ENCODE measurements around the gene CFAP74. TPM values are rescaled to one million over a fixed set of nuclear protein-coding genes. Genes with fewer than 3 reads are reported as not detected.

The CFAP74 gene
- total and polyA plus RNA-seq, 2 of the 13 experiments (the other 11 are each of a cell fraction or from before 2014, with no cell fraction given): 0.27 to 0.62 TPM

DNA sequence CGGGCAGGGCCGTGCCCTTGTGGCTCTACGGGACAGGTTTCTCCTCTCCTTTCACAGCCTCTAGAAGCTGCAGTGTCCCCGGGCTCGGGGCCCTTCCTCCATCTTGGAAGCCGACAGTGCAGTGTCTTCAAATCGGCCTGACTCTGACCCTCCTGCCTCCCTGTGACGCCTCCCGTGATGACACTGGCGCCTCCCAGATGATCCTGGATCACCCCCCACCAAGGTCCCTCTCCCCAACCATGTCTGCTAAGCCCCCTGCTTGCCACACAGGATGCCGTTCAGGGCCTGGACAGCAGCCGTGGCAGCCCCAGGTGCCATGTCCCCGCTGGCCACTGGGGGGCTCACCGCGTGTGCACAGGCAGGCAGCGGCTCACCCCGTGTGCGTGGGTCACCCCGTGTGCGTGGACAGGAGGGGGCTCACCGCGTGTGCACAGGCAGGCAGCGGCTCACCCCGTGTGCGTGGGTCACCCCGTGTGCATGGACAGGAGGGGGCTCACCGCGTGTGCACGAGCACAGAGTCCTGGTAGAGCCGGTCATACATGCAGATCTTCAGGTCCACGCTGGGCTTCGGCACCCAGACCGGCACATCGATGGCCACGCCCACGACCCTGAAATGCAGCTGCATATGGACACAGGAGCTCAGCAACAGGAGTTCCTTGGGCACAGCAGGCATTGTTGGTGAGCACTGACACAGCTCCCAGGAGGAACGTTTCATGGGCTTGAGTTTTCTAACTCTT, 59.6 kb downstream of the CFAP74 start (continued):
- TF ChIP-seq, protein P1, sequence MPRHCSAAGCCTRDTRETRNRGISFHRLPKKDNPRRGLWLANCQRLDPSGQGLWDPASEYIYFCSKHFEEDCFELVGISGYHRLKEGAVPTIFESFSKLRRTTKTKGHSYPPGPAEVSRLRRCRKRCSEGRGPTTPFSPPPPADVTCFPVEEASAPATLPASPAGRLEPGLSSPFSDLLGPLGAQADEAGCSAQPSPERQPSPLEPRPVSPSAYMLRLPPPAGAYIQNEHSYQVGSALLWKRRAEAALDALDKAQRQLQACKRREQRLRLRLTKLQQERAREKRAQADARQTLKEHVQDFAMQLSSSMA (CRISPR knock-in tag; IDR thresholded peaks at IDR 0.05): no peak
- TF ChIP-seq ZNF569 (CRISPR knock-in tag; IDR thresholded peaks at IDR 0.05; ENCODE audit: borderline replicate concordance) (no peak), TBX3 (IDR thresholded peaks at IDR 0.05; ENCODE audit: borderline replicate concordance) (0 out of 2 replicates have a peak, but pooled peaks have one; percentile 22), ZNF143 (CRISPR knock-in tag; IDR thresholded peaks at IDR 0.05) (no peak), ZNF644 (CRISPR knock-in tag; IDR thresholded peaks at IDR 0.05; ENCODE audit: low read depth) (no peak), KDM6A (CRISPR knock-in tag; IDR thresholded peaks at IDR 0.05; ENCODE audit: low read depth) (no peak), TBX2 (CRISPR knock-in tag; IDR thresholded peaks at IDR 0.05; ENCODE audit: borderline replicate concordance) (peak; percentile 76), ZNF274 (CRISPR knock-in tag; IDR thresholded peaks at IDR 0.05) (peak; percentile 73; the same call in 1 of the 2 replicates), CHD2 (IDR thresholded peaks at IDR 0.05; ENCODE audit: low read depth, low read length) (no peak), AGO2 (optimal IDR thresholded peaks at IDR 0.05; ENCODE audit: low read depth, low read length) (no peak), PRPF4 (IDR thresholded peaks at IDR 0.05; ENCODE audit: low read depth, low read length, poor library complexity, severe bottlenecking) (no peak), MBNL3 (CRISPR knock-in tag; conservative IDR thresholded peaks at IDR 0.05) (no peak), ZNF850 (CRISPR knock-in tag; conservative IDR thresholded peaks at IDR 0.05) (no peak), REPIN1 (CRISPR knock-in tag; IDR thresholded peaks at IDR 0.05; ENCODE audit: borderline replicate concordance, low read depth) (peak; percentile 46; the same call in 1 of the 2 replicates), SYNCRIP (IDR thresholded peaks at IDR 0.05; ENCODE audit: insufficient read depth, low read depth, low read length) (no peak), ZNF615 (CRISPR knock-in tag; IDR thresholded peaks at IDR 0.05; ENCODE audit: borderline replicate concordance) (no peak), MXI1 (IDR thresholded peaks at IDR 0.05; ENCODE audit: borderline replicate concordance, low read depth, low read length) (peak; percentile 59; the same call in 1 of the 3 replicates), PAF1 (CRISPR knock-in tag; IDR thresholded peaks at IDR 0.05) (no peak), ZNF446 (CRISPR knock-in tag; IDR thresholded peaks at IDR 0.05) (no peak), ZNF326 (CRISPR knock-in tag; IDR thresholded peaks at IDR 0.05; ENCODE audit: borderline replicate concordance) (0 out of 2 replicates have a peak, but pooled peaks have one; percentile 46), ZNF44 (CRISPR knock-in tag; IDR thresholded peaks at IDR 0.05) (no peak; the same call in 1 of the 2 replicates), ZNF10 (CRISPR knock-in tag; IDR thresholded peaks at IDR 0.05; ENCODE audit: borderline replicate concordance, low read depth) (no peak), POLR2AphosphoS5 (IDR thresholded peaks at IDR 0.05; ENCODE audit: low read depth, low read length) (no peak; the same call in none of the 2 replicates)
- TF ChIP-seq, protein P2, sequence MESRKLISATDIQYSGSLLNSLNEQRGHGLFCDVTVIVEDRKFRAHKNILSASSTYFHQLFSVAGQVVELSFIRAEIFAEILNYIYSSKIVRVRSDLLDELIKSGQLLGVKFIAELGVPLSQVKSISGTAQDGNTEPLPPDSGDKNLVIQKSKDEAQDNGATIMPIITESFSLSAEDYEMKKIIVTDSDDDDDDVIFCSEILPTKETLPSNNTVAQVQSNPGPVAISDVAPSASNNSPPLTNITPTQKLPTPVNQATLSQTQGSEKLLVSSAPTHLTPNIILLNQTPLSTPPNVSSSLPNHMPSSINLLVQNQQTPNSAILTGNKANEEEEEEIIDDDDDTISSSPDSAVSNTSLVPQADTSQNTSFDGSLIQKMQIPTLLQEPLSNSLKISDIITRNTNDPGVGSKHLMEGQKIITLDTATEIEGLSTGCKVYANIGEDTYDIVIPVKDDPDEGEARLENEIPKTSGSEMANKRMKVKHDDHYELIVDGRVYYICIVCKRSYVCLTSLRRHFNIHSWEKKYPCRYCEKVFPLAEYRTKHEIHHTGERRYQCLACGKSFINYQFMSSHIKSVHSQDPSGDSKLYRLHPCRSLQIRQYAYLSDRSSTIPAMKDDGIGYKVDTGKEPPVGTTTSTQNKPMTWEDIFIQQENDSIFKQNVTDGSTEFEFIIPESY (CRISPR knock-in tag; IDR thresholded peaks at IDR 0.05): peak; percentile 60
- TF ChIP-seq, protein P3, sequence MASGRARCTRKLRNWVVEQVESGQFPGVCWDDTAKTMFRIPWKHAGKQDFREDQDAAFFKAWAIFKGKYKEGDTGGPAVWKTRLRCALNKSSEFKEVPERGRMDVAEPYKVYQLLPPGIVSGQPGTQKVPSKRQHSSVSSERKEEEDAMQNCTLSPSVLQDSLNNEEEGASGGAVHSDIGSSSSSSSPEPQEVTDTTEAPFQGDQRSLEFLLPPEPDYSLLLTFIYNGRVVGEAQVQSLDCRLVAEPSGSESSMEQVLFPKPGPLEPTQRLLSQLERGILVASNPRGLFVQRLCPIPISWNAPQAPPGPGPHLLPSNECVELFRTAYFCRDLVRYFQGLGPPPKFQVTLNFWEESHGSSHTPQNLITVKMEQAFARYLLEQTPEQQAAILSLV (CRISPR knock-in tag; IDR thresholded peaks at IDR 0.05; ENCODE audit: borderline replicate concordance): no peak; the same call in 1 of the 2 replicates
- TF ChIP-seq, protein P4, sequence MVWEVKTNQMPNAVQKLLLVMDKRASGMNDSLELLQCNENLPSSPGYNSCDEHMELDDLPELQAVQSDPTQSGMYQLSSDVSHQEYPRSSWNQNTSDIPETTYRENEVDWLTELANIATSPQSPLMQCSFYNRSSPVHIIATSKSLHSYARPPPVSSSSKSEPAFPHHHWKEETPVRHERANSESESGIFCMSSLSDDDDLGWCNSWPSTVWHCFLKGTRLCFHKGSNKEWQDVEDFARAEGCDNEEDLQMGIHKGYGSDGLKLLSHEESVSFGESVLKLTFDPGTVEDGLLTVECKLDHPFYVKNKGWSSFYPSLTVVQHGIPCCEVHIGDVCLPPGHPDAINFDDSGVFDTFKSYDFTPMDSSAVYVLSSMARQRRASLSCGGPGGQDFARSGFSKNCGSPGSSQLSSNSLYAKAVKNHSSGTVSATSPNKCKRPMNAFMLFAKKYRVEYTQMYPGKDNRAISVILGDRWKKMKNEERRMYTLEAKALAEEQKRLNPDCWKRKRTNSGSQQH (CRISPR knock-in tag; IDR thresholded peaks at IDR 0.05; ENCODE audit: low read depth): 0 out of 2 replicates have a peak, but pooled peaks have one; percentile 30

All from HepG2 (cell line).